GM21619 (cell line): Measurements from ENCODE around the gene TRPM1.
A peak's percentile ranks its signal among the peaks of the same experiment; 100 is the strongest.

Experiments used
- ATAC-seq: cut with Tn5 transposase; IDR thresholded peaks from one replicate; pipeline ENCODE4 v1.9.1; 2021; ENCODE audit not compliant: unreplicated experiment

Gene TRPM1

GRCh38 chr15:31049682-31050615, 51.6 kb downstream of the TRPM1 start:
- ATAC-seq: no peak

- ATAC-seq: no peak
These were observed 52.4 kb downstream of the TRPM1 start for GRCh38 chr15:31049111-31049510.

DNA sequence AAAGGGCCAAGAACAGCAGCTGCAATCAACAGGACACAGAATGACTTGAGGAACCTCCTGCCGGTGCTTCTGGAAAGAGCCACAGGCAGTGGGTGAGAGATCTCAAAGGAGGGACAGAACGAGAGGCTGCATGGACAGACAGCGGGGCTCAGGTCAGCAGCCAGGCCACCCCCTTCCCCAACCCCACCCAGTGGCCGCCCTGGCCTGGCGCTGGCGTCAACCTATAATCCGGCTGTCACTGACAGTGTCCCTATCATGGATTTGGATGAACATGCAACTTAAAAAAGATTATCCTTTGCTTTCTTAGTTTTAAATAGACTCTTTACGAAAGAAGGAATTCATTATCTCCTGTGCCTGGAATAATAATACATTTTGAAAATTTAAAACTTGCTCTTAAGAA, 54.1 kb downstream of the TRPM1 start:
- ATAC-seq: no peak

DNA sequence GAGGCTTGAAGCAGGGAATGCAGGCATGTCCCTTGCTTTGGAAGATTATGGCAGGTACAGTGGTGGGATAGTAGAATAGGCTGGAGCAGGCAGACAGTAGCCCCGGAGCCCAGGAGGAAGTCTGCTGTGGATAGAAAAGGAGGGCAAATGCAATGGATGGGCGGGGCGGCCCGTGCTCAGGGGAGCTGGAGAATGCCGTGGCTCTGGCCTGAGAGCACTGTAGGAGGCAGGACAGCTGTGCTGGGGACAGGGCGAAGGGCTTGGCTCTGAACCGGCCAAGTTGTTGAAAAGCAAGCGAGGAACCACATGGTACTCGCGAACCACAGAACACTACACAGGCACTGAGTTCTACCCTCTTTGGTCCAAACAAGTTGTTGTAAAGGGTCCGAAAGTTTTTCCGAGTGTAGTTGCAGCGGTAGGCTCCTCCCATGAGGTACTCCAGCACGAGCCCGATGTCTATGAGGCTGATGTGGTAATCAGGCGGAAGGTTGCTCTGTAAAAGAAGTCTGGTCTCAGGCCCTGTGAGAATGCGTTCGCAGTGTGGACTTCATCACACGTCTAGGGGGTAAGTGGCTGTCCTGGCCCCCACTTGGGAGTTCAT, 54.7 kb downstream of the TRPM1 start:
- ATAC-seq: no peak

GRCh38 chr15:31045606-31046005, 55.9 kb downstream of the TRPM1 start:
- ATAC-seq: no peak

DNA sequence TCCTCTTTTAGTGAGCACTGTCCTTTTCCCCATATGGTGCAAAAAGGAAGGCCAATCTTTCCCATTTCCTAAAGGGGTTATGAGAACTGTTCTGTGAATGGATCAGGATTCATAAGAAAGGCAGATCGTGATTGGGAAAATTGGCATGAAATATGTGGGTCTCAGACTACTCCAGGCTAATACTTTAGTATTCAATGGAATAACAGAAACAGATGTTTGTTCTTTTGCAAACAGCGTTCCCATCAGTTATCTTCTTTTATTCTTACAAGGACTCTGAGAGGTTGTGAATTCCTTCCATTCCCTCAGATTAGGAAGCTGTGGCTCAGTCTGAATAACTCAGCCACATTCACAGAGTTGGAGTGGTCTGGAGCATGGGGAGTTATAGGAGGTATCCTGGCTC, 58.8 kb downstream of the TRPM1 start:
- no peak for ATAC-seq

DNA sequence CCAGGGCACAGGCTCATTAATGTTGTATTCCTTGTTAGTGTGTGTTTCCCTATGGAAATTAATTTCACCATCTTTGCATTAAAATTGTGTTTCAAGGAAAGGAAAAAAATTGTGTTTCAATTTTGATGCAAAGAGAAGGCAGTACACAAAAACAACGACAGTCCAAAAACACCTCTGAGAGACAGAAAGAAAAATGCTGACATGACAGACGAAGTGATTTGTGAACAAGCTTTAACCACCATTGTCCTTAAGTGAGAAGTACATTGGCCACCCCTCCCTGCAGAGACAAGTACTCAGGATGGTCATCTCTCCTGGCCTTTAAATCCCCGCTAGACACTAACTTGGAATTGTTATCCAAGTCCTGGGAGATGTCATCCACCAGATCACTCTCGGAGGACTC, 59.9 kb downstream of the TRPM1 start:
- ATAC-seq: no peak

DNA sequence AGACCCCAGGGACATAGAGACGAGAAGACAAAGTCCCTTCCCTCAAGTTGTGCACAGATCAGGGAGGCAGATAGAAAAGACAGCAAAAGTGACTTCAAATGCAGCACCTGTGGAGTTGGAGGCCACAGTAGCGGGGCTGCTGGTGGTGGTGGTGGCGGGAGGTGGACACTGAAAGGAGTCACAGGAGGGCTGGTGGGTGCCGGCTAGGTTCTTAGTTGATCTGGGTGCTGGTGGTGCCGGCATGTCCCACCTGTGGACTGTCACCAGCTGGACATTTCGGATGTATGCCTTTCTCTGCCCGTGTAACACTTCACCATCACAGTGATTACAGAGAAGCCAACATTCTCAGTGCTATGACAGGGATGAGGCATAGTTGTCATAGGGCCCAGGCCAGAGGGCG, 60.9 kb downstream of the TRPM1 start:
- no peak for ATAC-seq

DNA sequence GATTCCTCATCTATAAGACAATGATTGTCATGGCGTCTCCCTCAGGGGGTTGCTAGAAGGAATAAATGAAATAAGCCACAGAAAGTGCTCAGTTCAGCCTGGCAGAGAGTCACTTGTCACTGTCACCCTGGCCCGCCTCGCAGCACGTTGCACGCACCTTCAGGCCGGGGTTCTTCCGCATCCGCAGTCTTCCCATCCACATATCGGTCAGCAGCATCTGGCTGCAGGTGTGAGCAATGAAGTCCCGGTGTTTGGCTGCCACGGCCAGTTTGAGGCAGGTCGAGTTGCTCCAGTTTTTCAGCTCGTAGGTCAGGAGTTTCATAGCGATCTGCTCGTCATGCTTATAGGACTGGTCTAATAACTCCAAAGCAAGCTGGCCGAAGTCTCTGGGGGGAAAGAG, 61.6 kb downstream of the TRPM1 start:
- ATAC-seq: no peak

- no peak for ATAC-seq
These were observed 63.6 kb downstream of the TRPM1 start for GRCh38 chr15:31037731-31038477.

GRCh38 chr15:31036783-31037182, 64.7 kb downstream of the TRPM1 start:
- no peak for ATAC-seq

GRCh38 chr15:31035610-31036009, 65.9 kb downstream of the TRPM1 start:
- no peak for ATAC-seq

GRCh38 chr15:31034152-31034551, 67.4 kb downstream of the TRPM1 start:
- no peak for ATAC-seq

GRCh38 chr15:31032961-31033371, 68.6 kb downstream of the TRPM1 start:
- ATAC-seq: no peak

- peak; percentile 95 for ATAC-seq
These were observed 70.0 kb downstream of the TRPM1 start for GRCh38 chr15:31031471-31032067.

GRCh38 chr15:31027910-31028578, 73.5 kb downstream of the TRPM1 start:
- ATAC-seq: no peak

GRCh38 chr15:31025996-31026395, 75.5 kb downstream of the TRPM1 start:
- no peak for ATAC-seq

GRCh38 chr15:31024979-31025378, 76.5 kb downstream of the TRPM1 start:
- no peak for ATAC-seq

- ATAC-seq: no peak
These were observed 77.2 kb downstream of the TRPM1 start for GRCh38 chr15:31024330-31024729.

- no peak for ATAC-seq
These were observed 77.7 kb downstream of the TRPM1 start for GRCh38 chr15:31023841-31024240.
